GM19468 (cell line): ENCODE data around the gene EFCAB6.

ENCODE experiments used
- ATAC-seq: cut with Tn5 transposase; IDR thresholded peaks from one replicate; pipeline ENCODE4 v1.9.1; 2021; ENCODE audit warnings: mild to moderate bottlenecking, moderate library complexity, moderate number of reproducible peaks; ENCODE audit not compliant: unreplicated experiment; ENCODE audit errors: extremely low read depth

The EFCAB6 gene

GRCh38 chr22:43847376-43848289, 35.5 kb upstream of the EFCAB6 start:
- no peak for ATAC-seq

DNA sequence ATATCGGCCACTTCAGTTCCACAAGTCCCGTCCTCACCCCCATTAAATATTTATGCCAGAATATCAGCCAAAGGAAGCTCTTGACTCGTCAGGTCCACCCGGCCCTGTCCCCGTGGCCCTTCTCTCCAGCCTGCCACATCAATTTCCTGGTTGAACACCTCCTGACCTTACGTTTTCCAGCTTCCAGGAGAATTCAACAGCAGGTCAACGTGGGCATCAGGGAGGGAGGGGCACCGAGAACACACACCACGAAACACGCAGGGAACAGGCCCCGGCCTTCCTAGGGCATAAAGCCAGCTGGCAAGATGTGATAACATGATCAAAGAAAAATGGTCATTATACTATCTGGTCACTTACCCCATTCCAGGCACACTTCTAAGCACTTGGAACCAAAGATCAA, 34.9 kb upstream of the EFCAB6 start:
- no peak for ATAC-seq

- no peak for ATAC-seq
These were observed 33.9 kb upstream of the EFCAB6 start for GRCh38 chr22:43845981-43846380.

- no peak for ATAC-seq
These were observed 32.7 kb upstream of the EFCAB6 start for GRCh38 chr22:43844560-43845545.

DNA sequence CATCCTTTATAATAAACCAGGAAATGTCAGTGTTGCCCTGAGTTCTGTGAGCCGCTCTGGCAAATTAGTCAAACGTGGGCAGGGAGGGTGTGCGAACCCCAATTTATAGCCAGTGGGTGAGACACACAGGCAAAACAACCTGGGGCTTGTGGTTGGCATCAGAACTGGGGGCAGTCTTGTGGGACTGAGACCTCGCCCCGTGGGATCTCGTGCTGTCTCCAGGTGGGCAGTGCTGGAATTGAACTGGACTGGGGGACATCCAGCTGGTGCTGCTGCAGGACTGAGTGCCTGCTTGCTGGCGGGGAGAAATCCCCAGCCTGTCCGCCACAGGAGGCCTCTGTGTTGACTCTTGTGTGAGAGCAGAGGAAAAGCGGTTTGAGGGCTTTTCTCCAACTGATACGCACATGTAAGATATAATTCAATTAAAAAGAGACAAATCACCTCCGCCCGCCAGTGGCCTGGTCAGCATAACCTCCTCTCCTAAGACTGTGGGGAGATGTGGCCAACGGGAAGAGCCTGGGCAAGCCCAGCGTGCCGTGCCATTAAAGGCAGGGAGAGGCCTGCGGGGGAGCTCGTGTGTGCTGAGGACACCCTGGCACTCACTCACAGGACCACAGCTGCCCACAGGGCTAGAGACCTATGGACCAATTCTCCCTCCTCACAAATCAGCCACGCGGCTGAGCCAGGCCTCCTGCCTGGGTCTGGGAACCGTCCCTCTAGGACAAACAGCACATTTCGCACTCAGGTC, 31.9 kb upstream of the EFCAB6 start:
- ATAC-seq, result no peak

- no peak for ATAC-seq
These were observed 29.6 kb upstream of the EFCAB6 start for GRCh38 chr22:43841742-43842141.

GRCh38 chr22:43840851-43841250, 28.7 kb upstream of the EFCAB6 start:
- no peak for ATAC-seq

GRCh38 chr22:43840431-43840830, 28.3 kb upstream of the EFCAB6 start:
- ATAC-seq, result no peak

GRCh38 chr22:43839781-43840180, 27.7 kb upstream of the EFCAB6 start:
- ATAC-seq, result no peak

GRCh38 chr22:43838571-43839307, 26.6 kb upstream of the EFCAB6 start:
- ATAC-seq, result no peak

DNA sequence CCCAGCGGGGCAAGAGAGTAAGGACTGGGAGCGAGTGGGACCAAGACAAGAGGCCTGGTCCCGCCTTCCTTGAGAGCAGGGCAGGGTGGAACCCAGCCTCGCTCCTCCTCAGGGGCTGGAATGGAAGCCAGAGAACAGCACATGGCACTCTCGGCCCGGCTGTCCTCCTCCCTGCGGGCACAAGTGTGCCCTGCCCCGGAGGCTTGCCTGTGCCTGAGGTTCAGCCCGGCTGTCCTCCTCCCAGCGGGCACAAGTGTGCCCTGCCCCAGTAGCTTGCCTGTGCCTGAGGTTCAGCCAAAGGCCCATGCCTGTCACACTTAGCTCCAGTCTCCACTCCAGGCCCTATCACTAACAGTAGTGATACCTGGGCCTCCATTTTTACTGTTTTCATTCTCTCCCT, 26.1 kb upstream of the EFCAB6 start:
- no peak for ATAC-seq

- no peak for ATAC-seq
These were observed 25.6 kb upstream of the EFCAB6 start for GRCh38 chr22:43837666-43838065.

- no peak for ATAC-seq
These were observed 23.6 kb upstream of the EFCAB6 start for GRCh38 chr22:43835736-43836135.

GRCh38 chr22:43835166-43835565, 23.1 kb upstream of the EFCAB6 start:
- no peak for ATAC-seq

DNA sequence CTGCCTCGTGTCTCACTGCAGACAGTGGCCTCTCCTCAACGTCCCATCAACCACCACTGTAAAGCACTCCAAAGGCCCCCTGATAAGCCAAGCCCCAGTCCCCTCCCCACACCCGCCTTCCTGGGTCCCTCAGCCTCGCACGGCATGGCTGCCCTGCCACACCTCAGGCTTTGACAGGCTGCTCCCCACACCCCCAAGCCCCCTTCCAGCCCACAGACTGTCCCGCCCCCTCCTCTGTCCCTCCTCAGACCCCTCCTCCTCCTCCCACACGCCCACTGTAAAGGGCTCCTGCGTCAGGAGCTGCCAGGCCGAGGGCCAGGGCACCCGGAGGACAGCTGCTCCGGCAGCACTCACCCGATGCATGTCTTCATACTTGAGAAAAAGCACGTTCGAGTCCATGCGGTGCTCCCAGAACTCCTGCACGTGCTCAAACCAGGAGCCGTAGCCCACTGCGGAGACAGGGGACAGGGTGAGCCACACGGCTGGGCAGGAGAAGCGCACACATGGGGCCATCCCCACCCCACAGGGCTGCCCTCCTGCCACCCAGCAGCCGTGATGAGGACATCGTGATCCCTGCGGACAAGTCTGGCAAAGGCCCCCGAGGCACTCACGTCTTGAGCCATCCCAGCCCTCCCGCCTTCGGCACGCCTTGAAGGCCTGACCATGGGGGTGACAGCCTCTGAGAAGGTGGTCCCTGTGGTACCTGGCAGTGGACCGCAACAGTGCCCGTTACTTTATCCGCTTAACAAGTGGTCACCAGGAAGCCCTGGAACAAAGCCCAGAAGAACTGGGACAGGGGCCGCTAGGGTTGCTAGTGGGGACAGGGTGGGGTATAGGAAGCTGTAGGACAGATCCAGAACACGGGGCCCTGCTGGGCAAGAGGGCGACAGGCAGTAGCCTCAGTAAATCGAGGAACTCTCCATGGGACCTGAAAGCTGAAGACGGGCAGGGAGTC, 21.5 kb upstream of the EFCAB6 start:
- no peak for ATAC-seq

- ATAC-seq, result no peak
These were observed 20.5 kb upstream of the EFCAB6 start for GRCh38 chr22:43832393-43833265.

DNA sequence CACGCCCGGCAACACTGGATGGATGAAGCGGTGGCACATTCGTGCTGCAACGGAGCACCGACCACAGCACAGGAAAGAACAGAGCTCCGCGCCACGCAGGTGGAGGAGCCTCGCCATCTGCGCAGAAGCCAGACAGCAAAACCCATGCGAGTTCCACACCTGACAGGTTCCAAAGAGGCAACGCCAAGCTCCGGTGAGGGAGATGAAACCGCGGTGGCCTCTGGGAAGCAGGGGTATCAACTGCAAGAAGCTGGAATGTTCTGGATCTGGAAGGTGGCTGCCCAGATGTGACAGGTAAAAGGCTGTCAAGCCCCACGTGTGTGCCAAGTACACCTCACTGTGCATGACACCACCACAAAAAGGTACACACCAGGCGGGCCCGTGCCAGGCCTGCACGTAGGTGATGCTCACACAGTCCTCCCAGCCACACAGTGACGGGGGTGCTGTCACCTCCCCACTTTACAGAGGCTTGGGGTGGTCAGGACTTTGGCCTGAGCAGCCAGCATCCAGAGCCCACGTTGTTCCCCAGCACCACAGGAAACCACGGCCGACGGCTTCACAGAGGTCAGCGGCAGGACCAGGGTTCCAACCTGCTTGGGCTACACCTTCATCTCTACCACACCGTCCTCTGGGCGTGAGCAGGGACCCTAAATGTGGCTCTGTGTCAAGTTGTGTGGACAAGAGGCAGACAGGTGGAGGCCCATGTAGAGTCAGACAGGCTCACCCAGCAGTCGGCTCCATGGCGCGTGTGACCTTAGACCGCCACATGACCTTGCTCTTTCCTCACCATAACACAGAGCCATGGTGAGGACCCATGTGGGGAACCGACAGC, 19.7 kb upstream of the EFCAB6 start:
- no peak for ATAC-seq
